Mucosa of rectum (tissue), 2 donors: Measurements from ENCODE around the gene REEP1.

Source experiments
- H3K27ac ChIP-seq, 2 donors: one replicate each; pipeline ENCODE4 v1.7.0; 2013; ENCODE audit warnings: inconsistent platforms in 2 of 2, low read depth in 2 of 2, low read length in 2 of 2
- H3K27me3 ChIP-seq, 2 donors: one replicate each; pipeline ENCODE4 v1.7.0; 2013; ENCODE audit warnings: low read length in 2 of 2; ENCODE audit not compliant: control insufficient read depth in 2 of 2, insufficient read depth in 2 of 2
- H3K36me3 ChIP-seq, 2 donors: one replicate each; pipeline ENCODE4 v1.7.0; 2013; ENCODE audit warnings: low read length in 2 of 2; ENCODE audit not compliant: control insufficient read depth in 2 of 2, insufficient read depth in 2 of 2
- H3K4me1 ChIP-seq, 2 donors: one replicate each; pipeline ENCODE4 v1.7.0; 2013; ENCODE audit warnings: low read length in 2 of 2, mild to moderate bottlenecking in 1 of 2; ENCODE audit not compliant: control insufficient read depth in 2 of 2, insufficient read depth in 2 of 2
- H3K4me3 ChIP-seq, 2 donors: one replicate each; pipeline ENCODE4 v1.7.0; 2013; ENCODE audit warnings: low read length in 2 of 2
- H3K9ac ChIP-seq, 2 donors: one replicate each; pipeline ENCODE4 v1.7.0; 2013; ENCODE audit warnings: low read length in 2 of 2, low read depth in 1 of 2, mild to moderate bottlenecking in 1 of 2
- H3K9me3 ChIP-seq, 2 donors: one replicate each; pipeline ENCODE4 v1.7.0; 2013; ENCODE audit warnings: low read length in 2 of 2; ENCODE audit not compliant: control insufficient read depth in 2 of 2
- donor health status: healthy.
- donor health status: Normal muscosa, but diverticular disease.

REEP1 gene

GRCh38 chr2:86297382-86298147 is 39.9 kb downstream of the REEP1 start:
- no peak overlapping the region for H3K27ac ChIP-seq
- H3K9me3 ChIP-seq, result no peaks in the 10 kb centered on the region
- peaks cover 4 to 10% of the 10 kb centered on the region in 2 donors for H3K4me1 ChIP-seq
- H3K9ac ChIP-seq, result no peak overlapping the region
- H3K36me3 ChIP-seq, result no peaks in the 10 kb centered on the region
- H3K4me3 ChIP-seq, result no peak overlapping the region
- H3K27me3 ChIP-seq, result no peaks in the 10 kb centered on the region

GRCh38 chr2:86296947-86297346 is 40.5 kb downstream of the REEP1 start:
- Histone ChIP-seq H3K27ac (no peak overlapping the region), H3K9me3 (no peaks in the 10 kb centered on the region), H3K4me1 (peaks cover under 1 to 8% of the 10 kb centered on the region in 2 donors), H3K4me3 (no peak overlapping the region), H3K36me3 (no peaks in the 10 kb centered on the region), H3K27me3 (no peaks in the 10 kb centered on the region), H3K9ac (no peak overlapping the region)

GRCh38 chr2:86295066-86295465 is 42.4 kb downstream of the REEP1 start:
- Histone ChIP-seq H3K27me3 (no peaks in the 10 kb centered on the region), H3K4me3 (no peak overlapping the region), H3K9ac (no peak overlapping the region), H3K4me1 (peaks cover 0 to 6% of the 10 kb centered on the region in 2 donors), H3K36me3 (no peaks in the 10 kb centered on the region), H3K9me3 (no peaks in the 10 kb centered on the region), H3K27ac (no peak overlapping the region)

- Histone ChIP-seq H3K4me1 (peaks cover 0 to 6% of the 10 kb centered on the region in 2 donors), H3K27ac (no peak overlapping the region), H3K9me3 (no peaks in the 10 kb centered on the region), H3K4me3 (no peak overlapping the region), H3K36me3 (no peaks in the 10 kb centered on the region), H3K27me3 (no peaks in the 10 kb centered on the region), H3K9ac (no peak overlapping the region)
Observed at GRCh38 chr2:86293612-86294011, 43.8 kb downstream of the REEP1 start.

- Histone ChIP-seq H3K4me1 (peaks cover 0 to 6% of the 10 kb centered on the region in 2 donors), H3K9ac (no peak overlapping the region), H3K36me3 (no peaks in the 10 kb centered on the region), H3K9me3 (no peaks in the 10 kb centered on the region), H3K27me3 (no peaks in the 10 kb centered on the region), H3K4me3 (no peak overlapping the region), H3K27ac (no peak overlapping the region)
Observed at GRCh38 chr2:86292571-86293515, 44.6 kb downstream of the REEP1 start.

DNA sequence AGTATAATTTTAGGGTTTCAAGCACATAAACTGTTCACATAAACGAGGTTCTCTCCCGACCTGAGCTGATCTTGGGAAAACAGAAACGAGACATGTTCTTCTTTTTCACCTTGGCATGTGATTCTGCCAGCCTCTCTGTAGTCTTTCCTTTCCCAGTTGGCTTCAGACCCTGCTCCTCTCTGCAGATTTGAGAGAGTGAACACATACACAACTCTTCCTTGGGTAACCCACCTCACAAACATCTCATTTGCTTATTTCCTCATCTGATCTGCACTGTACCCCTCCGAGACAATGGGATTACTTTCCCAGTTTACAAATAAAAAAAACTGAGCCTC is 46.1 kb downstream of the REEP1 start:
- Histone ChIP-seq H3K9ac (no peak overlapping the region), H3K36me3 (no peaks in the 10 kb centered on the region), H3K27ac (no peak overlapping the region), H3K27me3 (no peaks in the 10 kb centered on the region), H3K4me3 (no peak overlapping the region), H3K4me1 (peaks cover 0 to 6% of the 10 kb centered on the region in 2 donors), H3K9me3 (no peaks in the 10 kb centered on the region)

DNA sequence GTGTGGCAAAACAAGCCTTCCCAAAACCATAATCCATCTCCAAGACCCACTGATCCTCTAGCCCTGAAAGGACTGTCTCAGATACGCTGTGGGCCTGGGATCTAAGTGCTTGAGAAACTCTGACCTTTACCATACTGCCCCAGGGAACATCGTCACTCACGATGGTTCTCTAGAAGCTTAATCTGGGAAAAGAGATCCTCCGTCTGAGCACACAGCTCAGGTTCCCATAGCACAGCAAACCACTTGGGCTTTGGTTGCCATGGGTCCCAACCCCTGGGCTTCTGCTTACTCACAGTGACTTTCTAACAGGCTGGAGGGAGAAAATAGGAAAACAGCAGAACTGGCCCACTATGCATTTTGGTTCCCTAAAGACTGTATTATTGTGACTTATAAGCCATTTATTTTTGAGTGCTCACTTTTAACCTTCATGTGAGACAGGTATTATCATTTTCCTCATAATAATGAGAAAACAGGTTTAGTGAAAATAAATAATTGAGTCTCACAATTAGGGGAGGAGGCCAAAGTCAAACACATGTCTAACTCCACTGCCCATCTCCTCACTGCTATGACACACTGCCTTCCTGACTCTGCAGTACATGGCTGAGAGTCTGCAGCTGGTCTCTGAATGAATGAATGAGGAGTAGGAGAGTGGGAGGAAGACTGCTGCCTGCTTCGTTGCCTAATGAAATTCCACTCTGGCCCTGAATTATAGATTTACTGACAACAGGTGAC is 46.7 kb downstream of the REEP1 start:
- no peaks in the 10 kb centered on the region for H3K27me3 ChIP-seq
- H3K4me3 ChIP-seq, result no peak overlapping the region
- no peak overlapping the region for H3K27ac ChIP-seq
- no peaks in the 10 kb centered on the region for H3K36me3 ChIP-seq
- no peaks in the 10 kb centered on the region for H3K9me3 ChIP-seq
- peaks cover 0 to 6% of the 10 kb centered on the region in 2 donors for H3K4me1 ChIP-seq
- no peak overlapping the region for H3K9ac ChIP-seq

- Histone ChIP-seq H3K4me1 (peaks cover 0 to 6% of the 10 kb centered on the region in 2 donors), H3K9ac (no peak overlapping the region), H3K4me3 (no peak overlapping the region), H3K27me3 (no peaks in the 10 kb centered on the region), H3K27ac (no peak overlapping the region), H3K9me3 (no peaks in the 10 kb centered on the region), H3K36me3 (no peaks in the 10 kb centered on the region)
Observed at GRCh38 chr2:86286516-86286915, 50.9 kb downstream of the REEP1 start.

- Histone ChIP-seq H3K36me3 (no peaks in the 10 kb centered on the region), H3K9me3 (no peaks in the 10 kb centered on the region), H3K27ac (no peak overlapping the region), H3K4me3 (no peak overlapping the region), H3K4me1 (peaks cover 0 to 6% of the 10 kb centered on the region in 2 donors), H3K27me3 (no peaks in the 10 kb centered on the region), H3K9ac (no peak overlapping the region)
Observed at GRCh38 chr2:86285981-86286380, 51.4 kb downstream of the REEP1 start.

GRCh38 chr2:86285571-86285970 is 51.9 kb downstream of the REEP1 start:
- Histone ChIP-seq H3K4me1 (peaks cover 0 to 6% of the 10 kb centered on the region in 2 donors), H3K4me3 (no peak overlapping the region), H3K9me3 (no peaks in the 10 kb centered on the region), H3K27ac (no peak overlapping the region), H3K36me3 (no peaks in the 10 kb centered on the region), H3K27me3 (no peaks in the 10 kb centered on the region), H3K9ac (no peak overlapping the region)
